Smooth muscle cell of the brain vasculature (primary cell): ENCODE results near the gene SLC7A5.
"Not testable (repeated sequence)": the region's sequence is repeated elsewhere in the genome, so short reads cannot be mapped to it uniquely, and the experiment has no call there.

ENCODE experiments used
- DNase-seq: peaks from one replicate; pipeline ENCODE4 v3.0.0-alpha.2; 2012; ENCODE audit warnings: low read depth, low spot score

Gene SLC7A5

GRCh38 chr16:87834005-87834667, 35.2 kb downstream of the SLC7A5 start:
- DNase-seq: no peak

- DNase-seq: no peak
Measured at GRCh38 chr16:87833548-87833947, 35.8 kb downstream of the SLC7A5 start.

GRCh38 chr16:87832741-87833502, 36.4 kb downstream of the SLC7A5 start:
- DNase-seq: no peak

GRCh38 chr16:87832137-87832527, 37.2 kb downstream of the SLC7A5 start:
- no peak for DNase-seq

GRCh38 chr16:87831421-87832136, 37.7 kb downstream of the SLC7A5 start:
- DNase-seq: no peak

GRCh38 chr16:87830673-87831420, 38.5 kb downstream of the SLC7A5 start:
- DNase-seq: no peak

GRCh38 chr16:87829988-87830672, 39.2 kb downstream of the SLC7A5 start:
- DNase-seq: no peak

- no peak for DNase-seq
Measured at GRCh38 chr16:87829622-87829980, 39.7 kb downstream of the SLC7A5 start.

- DNase-seq: no peak
Measured at GRCh38 chr16:87828907-87829621, 40.2 kb downstream of the SLC7A5 start.

GRCh38 chr16:87828071-87828906, 41.0 kb downstream of the SLC7A5 start:
- DNase-seq: no peak

- DNase-seq: not testable (repeated sequence)
Measured at GRCh38 chr16:87827588-87827915, 41.8 kb downstream of the SLC7A5 start.

- no peak for DNase-seq
Measured at GRCh38 chr16:87826798-87827587, 42.3 kb downstream of the SLC7A5 start.

- DNase-seq: not testable (repeated sequence)
Measured at GRCh38 chr16:87826407-87826797, 42.9 kb downstream of the SLC7A5 start.

- not testable (repeated sequence) for DNase-seq
Measured at GRCh38 chr16:87825842-87826120, 43.5 kb downstream of the SLC7A5 start.

GRCh38 chr16:87824991-87825841, 44.1 kb downstream of the SLC7A5 start:
- no peak for DNase-seq

- no peak for DNase-seq
Measured at GRCh38 chr16:87824016-87824990, 45.0 kb downstream of the SLC7A5 start.
